Activated T-helper 1 cell treated with anti-CD3 and anti-CD28 coated beads, Interleukin-2, amount 50 U/mL, for 16 hours (primary cell): ENCODE data around the gene CSNK1G2.

Experiments used
- DNase-seq, 2 donors: peaks; one replicate each; pipeline ENCODE4 v3.0.0-alpha.2; 2020; ENCODE audit warnings: low read depth in 1 of 2, low spot score in 1 of 2

CSNK1G2 gene

GRCh38 chr19:1943661-1944087, 2.7 kb downstream of the CSNK1G2 start:
- no peak for DNase-seq

- no peak for DNase-seq
These were observed 3.3 kb downstream of the CSNK1G2 start for GRCh38 chr19:1944088-1944915.

GRCh38 chr19:1944916-1945561, 4.1 kb downstream of the CSNK1G2 start:
- no peak for DNase-seq

GRCh38 chr19:1945899-1946298, 4.9 kb downstream of the CSNK1G2 start:
- DNase-seq, result no peak

- no peak for DNase-seq
These were observed 6.8 kb downstream of the CSNK1G2 start for GRCh38 chr19:1947651-1948209.

GRCh38 chr19:1949304-1950101, 8.5 kb downstream of the CSNK1G2 start:
- no peak for DNase-seq

GRCh38 chr19:1950640-1951039, 9.7 kb downstream of the CSNK1G2 start:
- no peak for DNase-seq

- DNase-seq, result no peak
These were observed 11.7 kb downstream of the CSNK1G2 start for GRCh38 chr19:1952635-1953034.

- DNase-seq, result no peak
These were observed 12.1 kb downstream of the CSNK1G2 start for GRCh38 chr19:1953037-1953436.

- DNase-seq, result no peak
These were observed 12.6 kb downstream of the CSNK1G2 start for GRCh38 chr19:1953441-1954094.

GRCh38 chr19:1954532-1954933, 13.6 kb downstream of the CSNK1G2 start:
- no peak for DNase-seq

- DNase-seq, result no peak
These were observed 14.5 kb downstream of the CSNK1G2 start for GRCh38 chr19:1955171-1956121.

GRCh38 chr19:1956122-1956494, 15.1 kb downstream of the CSNK1G2 start:
- no peak for DNase-seq

GRCh38 chr19:1956868-1957492, 16.0 kb downstream of the CSNK1G2 start:
- DNase-seq, result no peak

- no peak for DNase-seq
These were observed 16.7 kb downstream of the CSNK1G2 start for GRCh38 chr19:1957562-1958248.

- no peak for DNase-seq
These were observed 19.1 kb downstream of the CSNK1G2 start for GRCh38 chr19:1959928-1960589.

GRCh38 chr19:1961000-1961883, 20.3 kb downstream of the CSNK1G2 start:
- DNase-seq, result no peak
